Measurements from ENCODE around the gene SGMS1.

The SGMS1 gene

DNA sequence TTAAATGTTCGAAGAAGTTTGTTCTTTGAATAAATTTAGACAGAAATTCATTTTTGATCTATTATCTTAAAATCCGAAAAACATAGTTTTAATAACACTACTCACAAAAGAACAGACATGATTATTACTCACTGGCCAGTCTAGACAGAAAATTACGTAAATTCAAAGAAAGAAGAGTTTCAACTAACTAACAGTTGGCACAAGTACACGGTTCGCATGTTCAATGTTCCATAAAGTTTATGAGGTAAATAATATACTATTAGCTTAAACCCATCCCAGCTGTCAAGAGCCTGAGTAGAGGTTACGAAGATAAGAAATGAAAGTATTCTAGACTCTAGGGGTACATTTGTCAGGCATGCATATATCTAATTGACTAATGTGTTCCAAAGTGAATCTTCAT lies 220.7 kb downstream of the SGMS1 start:
- no peak for DNase-seq
- no peak overlapping the region for H3K27ac ChIP-seq
- intact Hi-C loops (cut with DNase I; ENCODE audit: low total_unique reads): no loop called here
- H3K36me3 ChIP-seq: no peaks in the 10 kb centered on the region
- peaks cover 0 to 14% (median 4%) of the 10 kb centered on the region in 4 donors for H3K4me1 ChIP-seq
- TF ChIP-seq CTCF (IDR thresholded peaks at IDR 0.05): no peak
- no peaks in the 10 kb centered on the region for H3K27me3 ChIP-seq
- H3K9me3 ChIP-seq: peaks cover 0 to 3% (median 0%) of the 10 kb centered on the region in 3 donors
- no peak overlapping the region for H3K4me3 ChIP-seq

- Histone ChIP-seq H3K4me1 (peaks cover 0 to 20% (median 4%) of the 10 kb centered on the region in 4 donors), H3K36me3 (no peaks in the 10 kb centered on the region), H3K27me3 (no peaks in the 10 kb centered on the region), H3K27ac (no peak overlapping the region), H3K4me3 (no peak overlapping the region), H3K9me3 (peaks cover 0 to 3% (median 0%) of the 10 kb centered on the region in 3 donors)
- DNase-seq: no peak
- TF ChIP-seq CTCF (IDR thresholded peaks at IDR 0.05): no peak
- intact Hi-C loops (cut with DNase I; ENCODE audit: low total_unique reads): no loop called here
Observed at GRCh38 chr10:50402466-50402865, 221.3 kb downstream of the SGMS1 start.

- intact Hi-C loops (cut with DNase I; ENCODE audit: low total_unique reads): no loop called here
- Histone ChIP-seq H3K9me3 (no peaks in the 10 kb centered on the region), H3K27ac (no peak overlapping the region), H3K4me3 (no peak overlapping the region), H3K4me1 (peaks cover 0 to 37% (median 7%) of the 10 kb centered on the region in 4 donors), H3K27me3 (no peaks in the 10 kb centered on the region), H3K36me3 (no peaks in the 10 kb centered on the region)
- no peak for DNase-seq
- TF ChIP-seq CTCF (IDR thresholded peaks at IDR 0.05): no peak
Observed at GRCh38 chr10:50400694-50401093, 223.1 kb downstream of the SGMS1 start.

GRCh38 chr10:50398823-50399222 lies 224.9 kb downstream of the SGMS1 start:
- DNase-seq: no peak
- no peak for TF ChIP-seq CTCF (IDR thresholded peaks at IDR 0.05)
- Histone ChIP-seq H3K27me3 (no peaks in the 10 kb centered on the region), H3K27ac (no peak overlapping the region), H3K9me3 (no peaks in the 10 kb centered on the region), H3K4me3 (no peak overlapping the region), H3K36me3 (no peaks in the 10 kb centered on the region), H3K4me1 (peaks cover 0 to 51% (median 7%) of the 10 kb centered on the region in 4 donors)
- intact Hi-C loops (cut with DNase I; ENCODE audit: low total_unique reads): no loop called here

DNA sequence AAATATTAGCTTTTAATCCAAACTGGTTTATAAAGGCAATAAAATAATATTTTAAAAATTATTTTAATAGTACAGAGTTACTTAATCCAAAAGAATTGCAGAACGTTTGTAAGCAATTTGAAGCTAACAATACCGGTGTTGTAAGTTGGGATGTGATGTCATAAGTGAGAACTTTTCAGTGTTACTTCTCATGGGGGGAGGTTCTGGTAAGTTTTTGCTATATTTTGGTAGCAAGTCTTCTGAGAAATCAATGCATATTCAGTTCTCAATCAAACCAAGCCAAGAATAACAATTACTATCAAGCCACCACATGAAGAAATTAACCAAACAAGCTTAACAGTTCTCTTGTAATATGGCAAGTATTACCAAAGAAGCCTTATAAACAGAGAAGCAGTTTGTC lies 225.4 kb downstream of the SGMS1 start:
- H3K9me3 ChIP-seq: no peaks in the 10 kb centered on the region
- H3K27ac ChIP-seq: no peak overlapping the region
- TF ChIP-seq CTCF (IDR thresholded peaks at IDR 0.05): no peak
- H3K36me3 ChIP-seq: no peaks in the 10 kb centered on the region
- DNase-seq: no peak
- no peak overlapping the region for H3K4me3 ChIP-seq
- intact Hi-C loops (cut with DNase I; ENCODE audit: low total_unique reads): no loop called here
- H3K4me1 ChIP-seq: peaks cover 0 to 51% (median 7%) of the 10 kb centered on the region in 4 donors
- H3K27me3 ChIP-seq: no peaks in the 10 kb centered on the region
